Measurements from ENCODE around the gene CXorf65. TPM values are rescaled to one million over a fixed set of nuclear protein-coding genes. Genes with fewer than 3 reads are reported as not detected.
A peak's percentile ranks its signal among the peaks of the same experiment; 100 is the strongest.

The CXorf65 gene
- total and polyA plus RNA-seq, 4 donors: not detected

DNA sequence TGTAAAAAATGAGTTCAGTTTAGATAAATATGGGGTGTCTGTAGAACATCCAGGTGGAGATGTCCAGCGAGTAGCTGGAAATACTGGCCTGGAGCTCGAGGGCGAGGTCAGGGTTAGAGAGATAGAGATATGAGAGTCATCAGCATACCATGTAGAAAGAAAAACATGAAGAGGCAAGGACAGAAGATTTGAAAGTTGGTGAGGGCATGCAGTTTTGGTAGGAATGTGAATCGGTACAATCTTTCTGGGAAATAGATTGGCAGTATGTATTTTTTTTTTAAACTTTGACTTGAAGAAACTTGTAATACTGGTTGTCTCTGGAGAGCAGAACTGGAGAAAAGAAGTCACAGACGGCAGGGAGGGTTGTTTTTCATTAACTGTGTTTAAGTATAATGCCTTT is 36.0 kb downstream of the CXorf65 start:
- H3K9me3 ChIP-seq (ENCODE audit: control insufficient read depth, insufficient read depth, low read length): no peaks in the 10 kb centered on the region
- no peaks in the 10 kb centered on the region for H3K27me3 ChIP-seq (ENCODE audit: control insufficient read depth, insufficient read depth, low read length)

DNA sequence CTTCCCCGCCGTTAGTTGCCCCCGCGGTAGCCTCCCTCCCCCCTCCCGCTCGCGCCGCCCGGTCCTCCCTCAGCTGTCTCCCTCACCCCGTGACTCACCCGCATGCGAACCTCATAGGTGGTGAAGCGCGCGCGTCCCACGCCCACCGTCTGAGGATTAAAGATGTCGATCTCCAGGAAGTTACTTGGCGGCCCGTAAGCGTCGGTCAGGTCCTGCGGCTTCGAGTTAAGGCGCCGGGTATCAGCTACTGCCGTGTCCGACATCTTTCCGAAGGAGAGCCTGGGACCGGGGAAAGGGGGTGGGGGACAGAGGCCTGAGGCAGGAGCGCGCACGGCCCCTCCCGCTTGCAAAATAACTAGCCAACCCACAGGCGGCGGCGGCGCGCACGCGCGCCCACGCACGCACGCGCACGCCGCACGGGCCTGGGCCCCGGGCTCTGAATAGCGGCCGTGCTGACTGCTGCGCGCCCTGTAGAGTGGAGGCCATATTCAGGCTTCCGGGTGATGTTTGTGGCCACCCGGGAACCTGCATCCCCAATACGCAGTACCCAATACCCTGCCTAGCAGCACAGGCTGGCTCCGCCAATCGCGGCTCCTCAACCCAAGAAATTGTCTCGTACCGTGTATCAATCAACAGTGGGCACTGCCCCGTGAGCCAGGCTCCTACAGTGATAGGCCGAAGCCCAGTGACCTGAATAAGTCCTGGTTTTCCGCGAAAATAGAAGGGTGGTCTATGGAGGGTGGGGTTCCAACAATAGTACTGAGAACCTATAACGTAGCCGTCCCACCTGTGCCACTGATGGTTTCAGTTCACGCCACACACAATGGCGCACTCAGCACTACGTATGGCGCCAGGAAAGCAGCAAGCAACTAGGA is 38.3 kb downstream of the CXorf65 start, which contains the start of gene SNX12:
TSS of gene SNX12 (minus strand) at position 291 of the 875 bp plus-strand sequence. CDS start at position 263, 28 bp downstream.
- peak; percentile 69 to 98 (median 84) for DNase-seq (ENCODE audit: low read depth in 4 of 6, low spot score in 6 of 6)
- no peaks in the 10 kb centered on the region for H3K27me3 ChIP-seq (ENCODE audit: control insufficient read depth, insufficient read depth, low read length)
- WGBS (ENCODE audit: insufficient coverage): 30% methylated on average over 62 of the region's 73 CpGs
- H3K4me3 ChIP-seq (ENCODE audit: low read depth, low read length): peak within 1 kb of the TSS; percentile 72
- no peaks in the 10 kb centered on the region for H3K9me3 ChIP-seq (ENCODE audit: control insufficient read depth, insufficient read depth, low read length)
- no peaks in the 10 kb centered on the region for H3K36me3 ChIP-seq (ENCODE audit: control insufficient read depth, insufficient read depth, low read length)
- peak within 1 kb of the TSS; percentile 84 for H3K27ac ChIP-seq (ENCODE audit: low read depth, low read length)
- H3K4me1 ChIP-seq (ENCODE audit: control insufficient read depth, insufficient read depth, low read length): peaks cover 3% of the 10 kb centered on the region

More for the DNA sequence above, 36.0 kb downstream of the CXorf65 start:
- no peak for DNase-seq (ENCODE audit: low read depth in 4 of 6, low spot score in 6 of 6)
- Histone ChIP-seq H3K4me1 (ENCODE audit: control insufficient read depth, insufficient read depth, low read length) (peaks cover 3% of the 10 kb centered on the region), H3K4me3 (ENCODE audit: low read depth, low read length) (no peak overlapping the region), H3K36me3 (ENCODE audit: control insufficient read depth, insufficient read depth, low read length) (no peaks in the 10 kb centered on the region), H3K27ac (ENCODE audit: low read depth, low read length) (no peak overlapping the region)
- 63% methylated on average over 4 of the region's 5 CpGs for WGBS (ENCODE audit: insufficient coverage)

DNA sequence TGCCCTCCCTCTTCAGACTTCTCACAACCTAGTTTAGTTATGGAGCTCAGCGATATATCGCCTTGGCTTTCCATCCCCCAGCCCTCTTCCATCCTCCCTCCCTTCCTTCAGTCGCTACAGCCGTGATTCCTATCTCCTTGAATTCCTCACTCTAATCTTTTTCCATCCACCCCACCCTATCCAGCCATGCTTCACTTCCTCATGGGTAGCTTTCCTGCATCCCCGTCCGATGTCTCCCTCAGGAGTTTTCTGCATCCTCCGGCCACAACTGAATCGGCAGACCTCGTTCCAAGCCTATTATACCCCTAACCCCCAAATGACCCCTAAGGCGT is 38.9 kb downstream of the CXorf65 start:
- Histone ChIP-seq H3K27ac (ENCODE audit: low read depth, low read length) (peak overlapping the region; percentile 84), H3K4me3 (ENCODE audit: low read depth, low read length) (peak overlapping the region; percentile 72), H3K9me3 (ENCODE audit: control insufficient read depth, insufficient read depth, low read length) (no peaks in the 10 kb centered on the region), H3K27me3 (ENCODE audit: control insufficient read depth, insufficient read depth, low read length) (no peaks in the 10 kb centered on the region), H3K36me3 (ENCODE audit: control insufficient read depth, insufficient read depth, low read length) (no peaks in the 10 kb centered on the region), H3K4me1 (ENCODE audit: control insufficient read depth, insufficient read depth, low read length) (peaks cover 3% of the 10 kb centered on the region)
- DNase-seq (ENCODE audit: low read depth in 4 of 6, low spot score in 6 of 6): no peak
- WGBS (ENCODE audit: insufficient coverage): 25% methylated on average over 10 of the region's 10 CpGs

DNA sequence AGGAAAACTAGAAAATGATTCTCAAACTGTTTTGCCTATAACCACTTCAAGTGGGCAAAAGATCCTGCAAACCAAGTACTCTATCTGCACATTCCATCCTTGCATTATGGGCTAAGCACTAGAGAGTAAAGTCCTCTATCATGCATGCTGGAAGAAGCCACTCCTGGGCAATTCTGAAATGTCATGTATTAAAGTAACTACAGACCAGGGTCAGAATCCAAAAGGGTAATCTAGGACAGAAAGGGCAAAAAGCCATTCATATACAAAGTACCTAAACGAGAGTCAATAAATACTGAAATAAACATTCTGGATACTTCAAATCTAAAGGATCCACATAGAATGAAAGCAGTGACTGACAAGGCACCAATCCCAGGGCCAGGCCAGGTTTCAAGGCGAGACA is 39.5 kb downstream of the CXorf65 start:
- WGBS (ENCODE audit: insufficient coverage): 40% methylated on average over 2 of the region's 2 CpGs
- H3K27ac ChIP-seq (ENCODE audit: low read depth, low read length): peak overlapping the region; percentile 84

DNA sequence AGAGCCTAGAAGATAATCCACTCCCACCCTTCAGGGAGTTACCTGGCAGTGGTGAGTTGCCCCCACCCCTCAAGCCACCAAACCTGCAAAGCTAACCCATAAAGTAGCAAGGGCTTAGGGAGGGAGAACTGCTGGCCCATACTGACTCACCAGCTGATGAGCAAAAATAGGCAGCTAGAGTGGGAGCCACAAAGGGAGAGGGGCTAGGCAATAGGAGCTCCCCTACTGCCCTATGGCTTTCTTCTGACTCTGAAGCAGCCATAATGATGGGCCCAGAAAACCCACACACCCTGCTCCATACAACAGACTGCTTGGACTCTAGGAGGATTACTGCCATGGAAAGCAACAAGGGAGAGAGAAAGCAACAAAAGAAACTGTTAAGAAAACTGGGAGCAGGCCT is 46.4 kb downstream of the CXorf65 start:
- Histone ChIP-seq H3K27ac (ENCODE audit: low read depth, low read length) (no peak overlapping the region), H3K4me1 (ENCODE audit: control insufficient read depth, insufficient read depth, low read length) (no peaks in the 10 kb centered on the region), H3K27me3 (ENCODE audit: control insufficient read depth, insufficient read depth, low read length) (no peaks in the 10 kb centered on the region), H3K4me3 (ENCODE audit: low read depth, low read length) (no peak overlapping the region), H3K36me3 (ENCODE audit: control insufficient read depth, insufficient read depth, low read length) (peaks cover 18% of the 10 kb centered on the region), H3K9me3 (ENCODE audit: control insufficient read depth, insufficient read depth, low read length) (no peaks in the 10 kb centered on the region)
- no peak for DNase-seq (ENCODE audit: low read depth in 4 of 6, low spot score in 6 of 6)

More for the DNA sequence above, 39.5 kb downstream of the CXorf65 start:
- no peak for DNase-seq (ENCODE audit: low read depth in 4 of 6, low spot score in 6 of 6)
- peak overlapping the region; percentile 72 for H3K4me3 ChIP-seq (ENCODE audit: low read depth, low read length)
- H3K9me3 ChIP-seq (ENCODE audit: control insufficient read depth, insufficient read depth, low read length): no peaks in the 10 kb centered on the region
- H3K36me3 ChIP-seq (ENCODE audit: control insufficient read depth, insufficient read depth, low read length): no peaks in the 10 kb centered on the region
- no peaks in the 10 kb centered on the region for H3K27me3 ChIP-seq (ENCODE audit: control insufficient read depth, insufficient read depth, low read length)
- peaks cover 3% of the 10 kb centered on the region for H3K4me1 ChIP-seq (ENCODE audit: control insufficient read depth, insufficient read depth, low read length)

DNA sequence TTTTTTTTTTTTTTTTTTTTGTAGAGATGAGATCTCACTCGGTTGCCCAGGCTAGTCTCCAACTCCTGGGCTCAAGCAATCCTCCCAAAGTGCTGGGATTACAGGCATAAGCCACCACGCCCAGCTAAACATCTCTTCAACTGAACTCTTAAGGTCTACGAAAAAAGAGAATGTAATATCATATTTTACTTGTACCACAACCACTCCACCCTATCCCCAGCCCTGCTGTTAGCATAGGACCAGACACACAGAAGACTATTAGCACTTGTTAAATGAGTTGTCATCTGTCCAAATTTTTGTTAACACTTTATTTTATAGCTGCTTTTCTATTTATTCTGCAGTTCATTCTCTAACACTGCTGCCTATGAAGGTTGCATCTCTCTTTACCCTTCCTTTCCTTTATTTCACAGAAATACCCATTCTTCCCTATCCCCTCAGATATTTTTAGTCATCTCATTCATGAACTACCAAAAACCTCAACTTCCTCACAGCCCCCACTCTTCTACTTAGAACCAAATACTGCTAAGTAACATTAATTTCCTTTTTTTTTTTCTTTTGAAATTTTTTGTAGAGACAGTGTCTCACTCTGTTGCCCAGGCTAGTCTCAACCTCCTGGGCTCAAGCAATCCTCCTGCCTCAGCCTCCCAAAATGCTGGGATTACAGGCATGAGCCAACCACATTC is 48.6 kb downstream of the CXorf65 start:
- no CpG with 5 or more reads among the region's 3 CpGs for WGBS (ENCODE audit: insufficient coverage)
- no peaks in the 10 kb centered on the region for H3K27me3 ChIP-seq (ENCODE audit: control insufficient read depth, insufficient read depth, low read length)

DNA sequence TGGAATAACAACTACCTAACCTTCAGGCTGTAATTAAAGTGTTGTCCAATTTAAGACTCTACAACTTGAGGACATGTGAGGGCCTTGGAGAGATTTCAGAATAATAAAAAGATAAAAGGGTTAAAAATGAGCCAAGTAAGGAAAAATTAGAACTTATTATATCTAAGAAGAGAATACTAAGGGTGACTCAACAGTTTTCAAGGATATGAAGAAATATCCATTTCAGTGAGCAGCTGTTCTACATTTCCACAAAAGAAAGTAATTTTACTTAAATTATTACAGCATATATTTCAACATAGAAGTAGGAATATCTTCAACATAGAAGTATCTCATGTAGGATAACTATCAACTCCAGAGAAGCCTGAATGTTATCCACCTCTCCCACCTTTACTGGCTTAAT is 49.7 kb downstream of the CXorf65 start:
- H3K27ac ChIP-seq (ENCODE audit: low read depth, low read length): no peak overlapping the region
- H3K27me3 ChIP-seq (ENCODE audit: control insufficient read depth, insufficient read depth, low read length): no peaks in the 10 kb centered on the region

More for the DNA sequence above, 48.6 kb downstream of the CXorf65 start:
- DNase-seq (ENCODE audit: low read depth in 4 of 6, low spot score in 6 of 6): no peak
- peaks cover 18% of the 10 kb centered on the region for H3K36me3 ChIP-seq (ENCODE audit: control insufficient read depth, insufficient read depth, low read length)
- no peak overlapping the region for H3K4me3 ChIP-seq (ENCODE audit: low read depth, low read length)
- no peaks in the 10 kb centered on the region for H3K9me3 ChIP-seq (ENCODE audit: control insufficient read depth, insufficient read depth, low read length)
- peaks cover 3% of the 10 kb centered on the region for H3K4me1 ChIP-seq (ENCODE audit: control insufficient read depth, insufficient read depth, low read length)
- H3K27ac ChIP-seq (ENCODE audit: low read depth, low read length): no peak overlapping the region

More for the DNA sequence above, 49.7 kb downstream of the CXorf65 start:
- no peaks in the 10 kb centered on the region for H3K9me3 ChIP-seq (ENCODE audit: control insufficient read depth, insufficient read depth, low read length)
- DNase-seq (ENCODE audit: low read depth in 4 of 6, low spot score in 6 of 6): no peak
- H3K36me3 ChIP-seq (ENCODE audit: control insufficient read depth, insufficient read depth, low read length): peaks cover 18% of the 10 kb centered on the region
- peaks cover 7% of the 10 kb centered on the region for H3K4me1 ChIP-seq (ENCODE audit: control insufficient read depth, insufficient read depth, low read length)
- no peak overlapping the region for H3K4me3 ChIP-seq (ENCODE audit: low read depth, low read length)

Small RNA genes within 50 kb of the gene (small RNA-seq; reads per million reads assigned to genes)
- gene CXorf65 (ENCODE audit: low replicate concordance): not detected

Other genes with a start within 250 kb of the CXorf65 start
- gene TEX11, start 198.0 kb downstream of the CXorf65 start, total RNA-seq: 1 to 10 TPM in 1 of 2 donors, not detected in 1; 1.7 TPM
- gene TEX11, start 198.0 kb downstream of the CXorf65 start, polyA plus RNA-seq (ENCODE audit: insufficient read length in 2 of 2): under 1 TPM in 1 of 2 donors, not detected in 1; 0.08 TPM
- 1 to 10 TPM; 2.8 to 3.1 TPM for gene SLC7A3, start 175.6 kb downstream of the CXorf65 start, total RNA-seq
- gene SLC7A3, start 175.6 kb downstream of the CXorf65 start, polyA plus RNA-seq (ENCODE audit: insufficient read length in 2 of 2): 1 to 10 TPM; 3.8 to 4.0 TPM
- 10 to 100 TPM; 58.7 to 59.8 TPM for gene SNX12, start 38.4 kb downstream of the CXorf65 start, total RNA-seq
- 10 to 100 TPM; 71.9 to 74.6 TPM for gene SNX12, start 38.4 kb downstream of the CXorf65 start, polyA plus RNA-seq (ENCODE audit: insufficient read length in 2 of 2)
- gene FOXO4, start 10.9 kb downstream of the CXorf65 start, total RNA-seq: 10 to 100 TPM; 10.3 to 10.5 TPM
- 10 to 100 TPM; 15.1 to 19.0 TPM for gene FOXO4, start 10.9 kb downstream of the CXorf65 start, polyA plus RNA-seq (ENCODE audit: insufficient read length in 2 of 2)
- gene IL2RG, start 4.8 kb upstream of the CXorf65 start, total RNA-seq: 1 to 10 TPM in 1 of 2 donors, under 1 TPM in 1; 0.22 to 4.5 TPM
- under 1 TPM; 0.93 to 0.95 TPM for gene IL2RG, start 4.8 kb upstream of the CXorf65 start, polyA plus RNA-seq (ENCODE audit: insufficient read length in 2 of 2)
- 10 to 100 TPM; 23.4 to 26.0 TPM for gene MED12, start 11.9 kb upstream of the CXorf65 start, total RNA-seq
- 10 to 100 TPM; 33.8 to 39.7 TPM for gene MED12, start 11.9 kb upstream of the CXorf65 start, polyA plus RNA-seq (ENCODE audit: insufficient read length in 2 of 2)
- 10 to 100 TPM; 31.2 to 34.4 TPM for gene NLGN3, start 38.1 kb upstream of the CXorf65 start, total RNA-seq
- gene NLGN3, start 38.1 kb upstream of the CXorf65 start, polyA plus RNA-seq (ENCODE audit: insufficient read length in 2 of 2): 100 to 1,000 TPM; 127 to 148 TPM
- gene GJB1, start 116.5 kb upstream of the CXorf65 start, total RNA-seq: 1 to 10 TPM; 2.5 to 5.3 TPM
- 1 to 10 TPM; 2.4 to 3.0 TPM for gene GJB1, start 116.5 kb upstream of the CXorf65 start, polyA plus RNA-seq (ENCODE audit: insufficient read length in 2 of 2)
- 10 to 100 TPM; 26.4 to 29.8 TPM for gene ZMYM3, start 147.4 kb upstream of the CXorf65 start, total RNA-seq
- gene ZMYM3, start 147.4 kb upstream of the CXorf65 start, polyA plus RNA-seq (ENCODE audit: insufficient read length in 2 of 2): 10 to 100 TPM; 49.4 to 54.2 TPM
- gene NONO, start 176.9 kb upstream of the CXorf65 start, total RNA-seq: 100 to 1,000 TPM; 236 to 435 TPM
- gene NONO, start 176.9 kb upstream of the CXorf65 start, polyA plus RNA-seq (ENCODE audit: insufficient read length in 2 of 2): 100 to 1,000 TPM; 354 to 399 TPM
- 1 to 10 TPM in 1 of 2 donors, under 1 TPM in 1; 0.99 to 1.5 TPM for gene ITGB1BP2, start 195.0 kb upstream of the CXorf65 start, total RNA-seq
- 1 to 10 TPM; 1.2 to 2.1 TPM for gene ITGB1BP2, start 195.0 kb upstream of the CXorf65 start, polyA plus RNA-seq (ENCODE audit: insufficient read length in 2 of 2)